HG03175 (cell line): ENCODE results near the gene CHIA.
"Not testable (repeated sequence)": the region's sequence is repeated elsewhere in the genome, so short reads cannot be mapped to it uniquely, and the experiment has no call there.

Experiments
- ATAC-seq: cut with Tn5 transposase; IDR thresholded peaks from one replicate; pipeline ENCODE4 v1.9.1; 2021; ENCODE audit warnings: mild to moderate bottlenecking, moderate library complexity; ENCODE audit not compliant: unreplicated experiment

Gene CHIA

DNA sequence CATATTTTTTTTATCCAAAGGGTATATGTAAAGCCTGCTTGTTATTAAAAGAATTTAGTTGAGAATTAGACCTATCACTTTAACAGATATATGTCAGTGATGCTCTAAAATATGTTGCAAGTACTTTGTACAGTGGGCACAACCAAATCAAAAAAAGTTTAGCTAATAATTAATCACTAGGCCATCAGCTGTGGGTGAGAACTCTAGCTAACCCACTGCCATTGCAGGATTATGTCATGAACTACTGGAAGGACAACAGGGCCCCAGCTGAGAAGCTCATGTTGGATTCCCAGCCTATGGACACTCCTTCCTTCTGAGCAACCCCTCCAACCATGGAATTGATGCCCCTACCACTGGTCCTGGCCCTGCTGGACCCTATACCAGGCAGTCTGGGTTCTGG lies 6.8 kb upstream of the CHIA start:
- no peak for ATAC-seq

GRCh38 chr1:111285879-111286278 lies 4.8 kb upstream of the CHIA start:
- ATAC-seq = no peak

DNA sequence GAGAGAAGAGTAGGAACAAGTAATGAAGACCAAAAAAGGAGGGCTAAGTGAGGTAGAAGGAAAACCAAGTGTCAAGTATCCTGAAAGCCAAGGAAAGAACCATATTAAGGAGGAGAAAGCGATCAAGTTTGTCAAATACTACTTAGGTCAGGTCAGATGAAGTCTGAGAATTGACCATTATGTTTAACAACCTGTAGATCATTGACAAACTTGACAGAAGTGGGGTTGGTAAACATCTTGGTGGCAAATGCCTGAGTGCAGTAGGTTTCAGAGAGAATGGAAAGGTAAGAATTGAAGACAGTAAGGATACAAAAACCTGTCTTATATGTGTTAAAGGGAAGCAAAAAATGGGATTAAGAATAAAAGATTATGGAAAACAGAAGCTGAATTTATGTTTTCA lies 3.7 kb upstream of the CHIA start:
- ATAC-seq = no peak

- ATAC-seq = no peak
Measured at GRCh38 chr1:111289371-111289770, 1.3 kb upstream of the CHIA start.

- no peak for ATAC-seq
Measured at GRCh38 chr1:111290104-111290503, 547 bp upstream of the CHIA start.

DNA sequence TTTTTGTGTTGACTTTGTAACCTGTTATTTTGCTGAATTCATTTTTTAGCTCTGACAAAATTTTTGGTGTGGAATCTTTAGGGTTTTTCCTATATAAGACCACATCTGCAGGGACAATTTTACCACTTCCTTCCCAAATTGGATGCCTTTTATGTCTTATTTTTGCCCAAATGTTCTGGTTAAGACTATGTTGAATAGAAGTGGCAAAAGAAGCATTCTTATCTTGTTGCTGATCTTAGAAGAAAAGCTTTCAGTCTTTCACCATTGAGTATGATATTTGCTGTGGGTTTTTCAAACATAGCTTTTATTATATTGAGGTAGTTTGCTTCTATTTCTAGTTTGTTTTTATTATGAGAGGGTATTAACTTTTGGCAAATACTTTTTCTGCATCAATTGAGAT lies 3.7 kb downstream of the CHIA start:
- ATAC-seq = no peak

- ATAC-seq = no peak
Measured at GRCh38 chr1:111302374-111302773, 11.7 kb downstream of the CHIA start.

GRCh38 chr1:111309690-111310089 lies 19.0 kb downstream of the CHIA start:
- ATAC-seq = no peak

GRCh38 chr1:111318523-111318922 lies 27.9 kb downstream of the CHIA start:
- ATAC-seq = no peak

- ATAC-seq = no peak
Measured at GRCh38 chr1:111320066-111320879, 29.6 kb downstream of the CHIA start.

GRCh38 chr1:111323231-111323630 lies 32.6 kb downstream of the CHIA start:
- no peak for ATAC-seq

DNA sequence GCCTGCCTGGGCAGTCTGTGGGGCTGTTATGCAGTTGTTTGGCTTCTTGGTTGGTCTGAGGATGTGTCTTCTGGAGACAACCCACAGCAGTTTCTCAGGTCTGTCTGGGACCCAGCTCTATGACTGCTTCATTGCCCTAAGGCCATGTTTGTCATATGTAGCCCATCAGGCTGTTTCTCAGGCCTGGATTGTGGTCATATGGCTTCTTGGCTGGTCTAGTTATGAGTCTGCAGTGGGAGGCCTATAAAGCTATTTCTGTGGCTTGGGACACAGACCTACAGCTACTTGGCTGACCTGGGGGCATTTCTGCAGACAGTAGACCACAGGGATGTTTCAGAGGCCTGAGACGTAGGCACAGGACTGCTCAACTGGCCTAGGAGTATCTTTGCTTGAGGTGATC lies 41.5 kb downstream of the CHIA start:
- peak; percentile 55 for ATAC-seq

- ATAC-seq = no peak
Measured at GRCh38 chr1:111334169-111334568, 43.5 kb downstream of the CHIA start.

DNA sequence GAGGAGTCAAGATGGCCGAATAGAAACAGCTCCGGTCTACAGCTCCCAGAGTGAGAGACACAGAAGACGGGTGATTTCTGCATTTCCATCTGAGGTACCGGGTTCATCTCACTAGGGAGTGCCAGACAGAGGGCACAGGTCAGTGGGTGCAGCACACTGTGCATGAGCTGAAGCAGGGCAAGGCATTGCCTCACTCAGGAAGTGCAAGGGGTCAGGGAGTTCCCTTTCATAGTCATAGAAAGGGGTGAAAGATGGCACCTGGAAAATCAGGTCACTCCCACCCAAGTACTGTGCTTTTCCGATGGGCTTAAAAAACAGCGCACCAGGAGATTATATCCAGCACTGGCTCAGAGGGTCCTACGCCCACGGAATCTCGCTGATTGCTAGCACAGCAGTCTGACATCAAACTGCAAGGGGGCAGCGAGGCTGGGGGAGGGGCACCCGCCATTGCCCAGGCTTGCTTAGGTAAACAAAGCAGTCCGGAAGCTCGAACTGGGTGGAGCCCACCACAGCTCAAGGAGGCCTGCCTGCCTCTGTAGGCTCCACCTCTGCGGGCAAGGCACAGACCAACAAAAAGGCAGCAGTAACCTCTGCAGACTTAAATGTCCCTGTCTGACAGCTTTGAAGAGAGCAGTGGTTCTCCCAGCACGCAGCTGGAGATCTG lies 44.7 kb downstream of the CHIA start:
- ATAC-seq = not testable (repeated sequence)

DNA sequence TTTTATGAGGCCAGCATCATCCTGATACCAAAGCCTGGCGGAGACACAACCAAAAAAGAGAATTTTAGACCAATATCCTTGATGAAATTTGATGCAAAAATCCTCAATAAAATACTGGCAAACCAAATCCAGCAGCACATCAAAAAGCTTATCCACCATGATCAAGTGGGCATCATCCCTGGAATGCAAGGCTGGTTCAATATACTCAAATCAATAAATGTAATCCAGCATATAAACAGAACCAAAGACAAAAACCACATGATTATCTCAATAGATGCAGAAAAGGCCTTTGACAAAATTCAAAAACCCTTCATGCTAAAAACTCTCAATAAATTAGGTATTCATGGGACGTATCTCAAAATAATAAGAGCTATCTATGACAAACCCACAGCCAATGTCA lies 48.2 kb downstream of the CHIA start:
- ATAC-seq = not testable (repeated sequence)

DNA sequence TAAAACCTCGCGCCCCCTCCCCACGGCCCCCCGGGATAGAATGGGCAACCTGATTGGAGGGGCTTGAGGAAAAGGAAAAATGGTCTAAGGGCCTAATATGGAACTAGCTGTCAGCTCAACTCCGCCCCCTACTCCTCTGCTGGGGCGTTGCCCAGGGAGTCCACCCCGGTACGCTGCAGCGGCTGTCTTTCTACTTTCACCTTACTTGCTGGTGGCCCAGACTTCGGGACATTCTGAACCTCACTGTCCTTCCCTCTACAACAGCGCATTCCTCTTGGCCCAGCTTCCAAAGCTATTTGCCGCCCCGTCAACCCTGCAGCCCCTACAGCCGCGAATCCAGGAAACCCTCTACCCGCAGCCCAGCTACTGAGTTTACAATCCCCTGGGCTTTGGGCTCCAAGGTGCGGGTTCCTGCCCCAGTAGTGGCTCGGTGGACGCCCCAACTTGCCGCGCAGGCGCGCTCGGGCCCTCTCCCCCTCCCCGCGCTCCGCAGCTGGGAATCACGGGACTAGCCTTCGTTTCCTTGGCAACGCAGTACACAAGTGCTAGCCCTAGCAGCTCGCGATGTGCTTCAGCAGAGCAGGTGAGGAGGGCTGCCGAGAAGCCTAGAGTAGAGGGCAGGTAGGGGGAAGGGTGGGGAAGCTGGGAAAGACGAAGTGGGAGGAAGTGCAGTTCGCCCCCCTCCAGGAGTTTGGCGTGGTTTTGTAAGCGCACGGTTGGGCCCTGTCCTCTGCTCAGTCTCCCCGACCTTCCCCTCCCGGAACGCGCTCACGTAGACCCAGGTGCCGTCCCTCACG lies 55.6 kb downstream of the CHIA start:
- peak; percentile 91 for ATAC-seq

DNA sequence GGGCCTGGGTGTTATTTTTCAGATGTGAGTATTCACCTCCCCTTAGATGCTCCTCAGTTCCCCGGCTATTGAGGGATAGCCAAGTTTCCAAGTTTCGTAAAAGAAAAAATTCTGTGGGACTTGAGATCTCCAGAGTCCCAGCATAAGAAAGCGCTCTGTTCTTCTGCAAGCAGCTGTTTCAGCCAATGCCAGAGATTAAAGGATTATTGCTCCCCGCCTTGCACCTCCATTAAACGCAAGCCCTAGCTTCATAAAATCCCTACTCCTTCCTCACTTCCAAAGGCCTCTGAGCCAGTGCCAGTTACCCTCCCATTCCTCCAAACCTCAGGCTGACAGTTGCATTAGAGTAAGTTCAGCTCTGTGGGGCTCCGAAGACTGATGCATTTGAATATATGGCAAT lies 56.4 kb downstream of the CHIA start:
- ATAC-seq = no peak

DNA sequence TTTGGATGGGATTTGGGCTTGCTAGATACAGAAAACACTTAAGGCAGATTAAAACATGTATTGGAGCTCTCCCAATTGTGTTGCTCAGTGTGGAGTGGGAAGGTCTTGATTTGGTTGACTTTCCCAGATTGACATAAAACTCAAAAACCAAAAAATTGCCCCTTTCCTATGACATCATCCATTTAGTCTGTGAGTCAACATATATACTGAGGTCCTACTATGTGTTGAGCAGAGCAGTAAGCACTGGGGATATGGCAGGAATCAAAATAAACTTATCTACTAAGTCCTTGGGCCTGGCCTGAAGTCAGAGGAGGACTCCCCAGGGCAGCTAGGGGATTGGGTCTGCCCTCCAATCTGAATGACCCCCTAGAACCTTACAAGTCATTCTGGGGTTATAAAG lies 61.0 kb downstream of the CHIA start:
- ATAC-seq = no peak

DNA sequence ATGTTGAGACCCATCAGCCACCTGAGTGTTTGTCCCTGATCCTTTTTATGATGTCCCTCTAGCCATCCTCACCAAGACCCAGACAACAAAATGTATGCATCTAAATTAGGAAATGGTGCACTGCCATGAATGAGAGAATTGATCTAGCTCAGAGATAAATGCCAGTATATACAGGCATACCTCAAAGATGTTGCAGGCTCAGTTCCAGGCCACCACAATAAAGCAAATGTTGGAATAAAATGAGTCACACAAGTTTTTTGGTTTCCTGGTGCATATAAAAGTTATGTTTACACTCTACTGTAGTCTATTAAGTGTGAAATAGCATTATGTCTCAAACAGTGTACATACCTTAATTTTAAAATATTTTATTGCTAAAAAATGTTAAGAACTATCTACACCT lies 63.9 kb downstream of the CHIA start:
- no peak for ATAC-seq

DNA sequence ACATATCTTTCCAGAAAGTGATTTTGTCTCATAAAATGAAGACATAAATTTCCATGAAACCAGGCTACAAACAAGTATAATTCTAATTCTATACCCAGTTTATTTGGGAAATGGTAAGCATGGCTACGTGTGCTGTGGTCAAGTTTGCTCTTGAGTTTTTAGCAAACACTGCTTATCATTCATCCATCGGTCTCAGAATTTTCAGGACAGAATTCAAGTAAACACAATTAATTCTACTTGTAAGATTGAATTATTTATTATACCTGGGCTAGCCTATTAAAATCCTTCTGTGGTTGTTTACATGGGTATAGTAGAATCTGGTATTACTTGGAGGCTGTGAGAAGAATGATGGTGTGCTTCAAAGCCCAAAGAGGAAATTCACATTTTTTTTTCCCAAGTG lies 68.3 kb downstream of the CHIA start:
- ATAC-seq = no peak

DNA sequence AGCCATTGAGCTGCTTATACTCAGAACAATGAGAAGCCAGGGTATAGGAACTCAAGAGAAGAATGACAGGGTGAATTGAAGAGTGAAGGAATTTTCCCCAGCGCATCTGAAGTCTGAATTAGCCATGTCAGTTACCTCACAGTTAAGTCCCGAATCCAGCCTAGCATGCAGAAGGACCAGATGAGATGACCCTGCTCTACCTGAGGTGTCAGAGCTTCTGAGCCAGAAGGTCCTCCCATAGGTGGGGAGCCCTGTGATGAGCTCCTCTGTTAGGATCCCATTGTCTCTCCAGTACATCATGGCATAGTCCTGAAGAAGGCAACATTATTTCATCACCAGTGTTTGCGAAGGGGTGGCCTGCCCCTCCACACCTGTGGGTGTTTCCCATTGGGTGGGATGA lies 68.7 kb downstream of the CHIA start:
- no peak for ATAC-seq

DNA sequence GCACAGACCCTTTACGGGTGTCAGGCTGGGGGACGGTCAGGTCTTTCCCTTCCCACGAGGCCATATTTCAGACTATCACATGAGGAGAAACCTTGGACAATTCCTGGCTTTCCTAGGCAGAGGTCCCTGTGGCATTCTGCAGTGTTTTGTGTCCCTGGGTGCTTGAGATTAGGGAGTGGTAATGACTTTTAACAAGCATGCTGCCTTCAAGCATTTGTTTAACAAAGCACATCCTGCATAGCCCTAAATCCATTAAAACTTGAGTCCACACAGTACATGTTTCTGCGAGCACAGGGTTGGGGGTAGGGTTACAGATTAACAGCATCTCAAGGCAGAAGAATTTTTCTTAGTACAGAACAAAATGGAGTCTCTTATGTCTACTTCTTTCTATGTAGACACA lies 69.6 kb downstream of the CHIA start:
- ATAC-seq = not testable (repeated sequence)
